Measurements from ENCODE around the gene C16orf96.

DNA sequence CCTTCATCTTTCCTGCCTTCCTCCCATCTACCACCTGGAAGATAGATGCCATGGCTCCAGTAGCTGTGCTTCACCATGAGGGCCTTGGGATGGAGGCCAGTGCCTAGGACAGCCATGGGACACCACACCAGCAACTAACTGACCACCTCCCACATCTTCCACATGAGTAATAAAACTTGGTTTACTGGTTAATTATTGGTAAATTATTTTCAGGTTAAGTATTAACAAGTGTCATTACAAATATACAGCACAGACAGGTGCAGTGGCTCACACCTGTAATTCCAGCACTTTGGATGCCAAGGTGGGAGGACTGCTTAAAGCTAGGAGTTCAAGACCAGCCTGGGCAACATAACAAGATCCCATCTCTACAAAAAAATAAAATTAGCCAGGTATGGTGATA lies 31.6 kb upstream of the C16orf96 start:
- TF ChIP-seq, protein P1, sequence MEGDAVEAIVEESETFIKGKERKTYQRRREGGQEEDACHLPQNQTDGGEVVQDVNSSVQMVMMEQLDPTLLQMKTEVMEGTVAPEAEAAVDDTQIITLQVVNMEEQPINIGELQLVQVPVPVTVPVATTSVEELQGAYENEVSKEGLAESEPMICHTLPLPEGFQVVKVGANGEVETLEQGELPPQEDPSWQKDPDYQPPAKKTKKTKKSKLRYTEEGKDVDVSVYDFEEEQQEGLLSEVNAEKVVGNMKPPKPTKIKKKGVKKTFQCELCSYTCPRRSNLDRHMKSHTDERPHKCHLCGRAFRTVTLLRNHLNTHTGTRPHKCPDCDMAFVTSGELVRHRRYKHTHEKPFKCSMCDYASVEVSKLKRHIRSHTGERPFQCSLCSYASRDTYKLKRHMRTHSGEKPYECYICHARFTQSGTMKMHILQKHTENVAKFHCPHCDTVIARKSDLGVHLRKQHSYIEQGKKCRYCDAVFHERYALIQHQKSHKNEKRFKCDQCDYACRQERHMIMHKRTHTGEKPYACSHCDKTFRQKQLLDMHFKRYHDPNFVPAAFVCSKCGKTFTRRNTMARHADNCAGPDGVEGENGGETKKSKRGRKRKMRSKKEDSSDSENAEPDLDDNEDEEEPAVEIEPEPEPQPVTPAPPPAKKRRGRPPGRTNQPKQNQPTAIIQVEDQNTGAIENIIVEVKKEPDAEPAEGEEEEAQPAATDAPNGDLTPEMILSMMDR (IDR thresholded peaks at IDR 0.05) = no peak
- TF ChIP-seq, protein P2, sequence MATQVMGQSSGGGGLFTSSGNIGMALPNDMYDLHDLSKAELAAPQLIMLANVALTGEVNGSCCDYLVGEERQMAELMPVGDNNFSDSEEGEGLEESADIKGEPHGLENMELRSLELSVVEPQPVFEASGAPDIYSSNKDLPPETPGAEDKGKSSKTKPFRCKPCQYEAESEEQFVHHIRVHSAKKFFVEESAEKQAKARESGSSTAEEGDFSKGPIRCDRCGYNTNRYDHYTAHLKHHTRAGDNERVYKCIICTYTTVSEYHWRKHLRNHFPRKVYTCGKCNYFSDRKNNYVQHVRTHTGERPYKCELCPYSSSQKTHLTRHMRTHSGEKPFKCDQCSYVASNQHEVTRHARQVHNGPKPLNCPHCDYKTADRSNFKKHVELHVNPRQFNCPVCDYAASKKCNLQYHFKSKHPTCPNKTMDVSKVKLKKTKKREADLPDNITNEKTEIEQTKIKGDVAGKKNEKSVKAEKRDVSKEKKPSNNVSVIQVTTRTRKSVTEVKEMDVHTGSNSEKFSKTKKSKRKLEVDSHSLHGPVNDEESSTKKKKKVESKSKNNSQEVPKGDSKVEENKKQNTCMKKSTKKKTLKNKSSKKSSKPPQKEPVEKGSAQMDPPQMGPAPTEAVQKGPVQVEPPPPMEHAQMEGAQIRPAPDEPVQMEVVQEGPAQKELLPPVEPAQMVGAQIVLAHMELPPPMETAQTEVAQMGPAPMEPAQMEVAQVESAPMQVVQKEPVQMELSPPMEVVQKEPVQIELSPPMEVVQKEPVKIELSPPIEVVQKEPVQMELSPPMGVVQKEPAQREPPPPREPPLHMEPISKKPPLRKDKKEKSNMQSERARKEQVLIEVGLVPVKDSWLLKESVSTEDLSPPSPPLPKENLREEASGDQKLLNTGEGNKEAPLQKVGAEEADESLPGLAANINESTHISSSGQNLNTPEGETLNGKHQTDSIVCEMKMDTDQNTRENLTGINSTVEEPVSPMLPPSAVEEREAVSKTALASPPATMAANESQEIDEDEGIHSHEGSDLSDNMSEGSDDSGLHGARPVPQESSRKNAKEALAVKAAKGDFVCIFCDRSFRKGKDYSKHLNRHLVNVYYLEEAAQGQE (IDR thresholded peaks at IDR 0.05; ENCODE audit: insufficient read depth in 1 of 2, low read depth in 2 of 2, low read length in 1 of 2) = no peak

Data from Panc1 (cell line).